ENCODE measurements around the gene TMEM242. TPM values are rescaled to one million over a fixed set of nuclear protein-coding genes. Genes with fewer than 3 reads are reported as not detected.

Gene TMEM242
- polyA plus RNA-seq, 2 of the 4 experiments (the other 2 are of a cell fraction), result 5.3 to 7.4 TPM

GRCh38 chr6:157268396-157268795 lies 54.9 kb downstream of the TMEM242 start:
- ATAC-seq (no peak), DNase-seq (ENCODE audit: low read depth in 1 of 2, low spot score in 1 of 2) (no peak), FAIRE-seq (no peak)
- ChIA-PET CTCF (no interaction called here), POLR2A (no interaction called here)
- H3K4me1 ChIP-seq, result no peaks in the 10 kb centered on the region
- TF ChIP-seq MAFK (IDR thresholded peaks at IDR 0.05; ENCODE audit: partially characterized antibody) (no peak), JUN (IDR thresholded peaks at IDR 0.05) (no peak), CHD2 (IDR thresholded peaks at IDR 0.05; ENCODE audit: low read length, partially characterized antibody) (no peak), REST (IDR thresholded peaks at IDR 0.05) (no peak), RCOR1 (IDR thresholded peaks at IDR 0.05; ENCODE audit: low read depth, low read length) (no peak), CHD4 (IDR thresholded peaks at IDR 0.05; ENCODE audit: borderline replicate concordance) (no peak)
- WGBS (ENCODE audit: missing lambda C conversion rate), result 93% methylated on average over 2 of the region's 6 CpGs
- no peaks in the 10 kb centered on the region for H3K9me3 ChIP-seq
- H3K4me2 ChIP-seq, result no peak overlapping the region
- no peak overlapping the region for H3K27ac ChIP-seq
- no peak overlapping the region for H3K4me3 ChIP-seq

DNA sequence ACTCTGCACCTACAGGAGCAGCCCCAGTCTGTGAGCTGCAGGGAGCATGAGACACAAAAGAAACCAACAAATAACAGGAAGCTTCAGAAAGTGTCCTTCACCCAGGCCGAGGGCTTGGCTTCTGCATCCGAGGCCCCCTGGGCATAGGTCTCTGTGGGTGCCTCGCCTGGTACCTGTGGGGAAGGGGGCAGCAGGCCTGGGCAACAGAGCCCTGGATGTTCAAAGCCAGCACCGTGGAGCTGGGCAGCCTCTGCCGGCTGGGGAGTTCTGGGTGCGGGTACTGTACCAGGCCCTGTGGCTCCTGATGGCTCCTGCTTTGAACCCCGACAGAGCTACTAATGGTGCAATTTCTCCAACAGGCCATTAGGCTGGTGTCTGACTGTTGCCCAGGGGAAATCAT lies 55.7 kb downstream of the TMEM242 start:
- no peaks in the 10 kb centered on the region for H3K4me1 ChIP-seq
- no peak overlapping the region for H3K27ac ChIP-seq
- H3K4me3 ChIP-seq, result no peak overlapping the region
- H3K4me2 ChIP-seq, result no peak overlapping the region
- ChIA-PET CTCF (interaction anchor here (1.5 kb wide), 1 partner anchor 24 kb away, joined by 5 read pairs; no protein-coding TSS in a partner anchor), POLR2A (no interaction called here)
- no peaks in the 10 kb centered on the region for H3K9me3 ChIP-seq
- DNase-seq (ENCODE audit: low read depth in 1 of 2, low spot score in 1 of 2), result no peak
- WGBS (ENCODE audit: missing lambda C conversion rate), result 66% methylated on average over 6 of the region's 7 CpGs
- FAIRE-seq, result no peak
- TF ChIP-seq POLR2A (IDR thresholded peaks at IDR 0.05; ENCODE audit: low read length) (no peak), NFE2L2 (conservative IDR thresholded peaks at IDR 0.05; ENCODE audit: low read length) (no peak), FOSB (CRISPR knock-in tag; IDR thresholded peaks at IDR 0.05) (no peak), RNF2 (IDR thresholded peaks at IDR 0.05; ENCODE audit: borderline replicate concordance, low read depth) (no peak), ESRRA (IDR thresholded peaks at IDR 0.05; ENCODE audit: borderline replicate concordance, low read length) (no peak), POLR2AphosphoS2 (conservative IDR thresholded peaks at IDR 0.05; ENCODE audit: low read length) (no peak), HES2 (IDR thresholded peaks at IDR 0.05) (no peak), MYC (IDR thresholded peaks at IDR 0.05; ENCODE audit: borderline replicate concordance, low read length) (no peak), RFX5 (IDR thresholded peaks at IDR 0.05) (no peak), RARB (CRISPR knock-in tag; IDR thresholded peaks at IDR 0.05) (no peak), MAFK (IDR thresholded peaks at IDR 0.05; ENCODE audit: partially characterized antibody) (no peak), EP300 (IDR thresholded peaks at IDR 0.05) (no peak), FOSL2 (IDR thresholded peaks at IDR 0.05) (no peak), FOSL2 (CRISPR knock-in tag; IDR thresholded peaks at IDR 0.05) (no peak), HEYL (CRISPR knock-in tag; IDR thresholded peaks at IDR 0.05) (no peak), E2F6 (IDR thresholded peaks at IDR 0.05; ENCODE audit: borderline replicate concordance, low read depth) (no peak), ZFP36 (IDR thresholded peaks at IDR 0.05; ENCODE audit: borderline replicate concordance, partially characterized antibody) (no peak), CBX8 (IDR thresholded peaks at IDR 0.05) (no peak), NR3C1 (IDR thresholded peaks at IDR 0.05) (no peak), SREBF2 (IDR thresholded peaks at IDR 0.05) (no peak)
- TF ChIP-seq, protein P1, sequence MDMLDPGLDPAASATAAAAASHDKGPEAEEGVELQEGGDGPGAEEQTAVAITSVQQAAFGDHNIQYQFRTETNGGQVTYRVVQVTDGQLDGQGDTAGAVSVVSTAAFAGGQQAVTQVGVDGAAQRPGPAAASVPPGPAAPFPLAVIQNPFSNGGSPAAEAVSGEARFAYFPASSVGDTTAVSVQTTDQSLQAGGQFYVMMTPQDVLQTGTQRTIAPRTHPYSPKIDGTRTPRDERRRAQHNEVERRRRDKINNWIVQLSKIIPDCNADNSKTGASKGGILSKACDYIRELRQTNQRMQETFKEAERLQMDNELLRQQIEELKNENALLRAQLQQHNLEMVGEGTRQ (IDR thresholded peaks at IDR 0.05), result no peak
- no peak for ATAC-seq

Measured in A549 (cell line).